Measurements from ENCODE around the gene MPRIP.

- TF ChIP-seq MXI1 (conservative IDR thresholded peaks at IDR 0.05; ENCODE audit: poor library complexity, severe bottlenecking) = no peak
- TF ChIP-seq CTCF (IDR thresholded peaks at IDR 0.05; ENCODE audit: poor library complexity, severe bottlenecking) = no peak
- no peak for TF ChIP-seq RAD21 (conservative IDR thresholded peaks at IDR 0.05)
- no peak for TF ChIP-seq EZH2 (IDR thresholded peaks at IDR 0.05; ENCODE audit: borderline replicate concordance, insufficient read depth, low read length, poor library complexity, severe bottlenecking)
- no peak for TF ChIP-seq POLR2AphosphoS5 (IDR thresholded peaks at IDR 0.05)
- TF ChIP-seq SMC3 (conservative IDR thresholded peaks at IDR 0.05; ENCODE audit: poor library complexity) = no peak
- TF ChIP-seq TAF1 (IDR thresholded peaks at IDR 0.05; ENCODE audit: low read depth) = no peak
- TF ChIP-seq EP300 (conservative IDR thresholded peaks at IDR 0.05; ENCODE audit: poor library complexity, severe bottlenecking) = no peak
- TF ChIP-seq REST (IDR thresholded peaks at IDR 0.05; ENCODE audit: borderline replicate concordance) = no peak
Observed at GRCh38 chr17:17198281-17198680, 156.0 kb downstream of the MPRIP start.
